HG03175 (cell line): ENCODE data around the gene MLST8.

Source experiments
- ATAC-seq: cut with Tn5 transposase; IDR thresholded peaks from one replicate; pipeline ENCODE4 v1.9.1; 2021; ENCODE audit warnings: mild to moderate bottlenecking, moderate library complexity; ENCODE audit not compliant: unreplicated experiment

The MLST8 gene

DNA sequence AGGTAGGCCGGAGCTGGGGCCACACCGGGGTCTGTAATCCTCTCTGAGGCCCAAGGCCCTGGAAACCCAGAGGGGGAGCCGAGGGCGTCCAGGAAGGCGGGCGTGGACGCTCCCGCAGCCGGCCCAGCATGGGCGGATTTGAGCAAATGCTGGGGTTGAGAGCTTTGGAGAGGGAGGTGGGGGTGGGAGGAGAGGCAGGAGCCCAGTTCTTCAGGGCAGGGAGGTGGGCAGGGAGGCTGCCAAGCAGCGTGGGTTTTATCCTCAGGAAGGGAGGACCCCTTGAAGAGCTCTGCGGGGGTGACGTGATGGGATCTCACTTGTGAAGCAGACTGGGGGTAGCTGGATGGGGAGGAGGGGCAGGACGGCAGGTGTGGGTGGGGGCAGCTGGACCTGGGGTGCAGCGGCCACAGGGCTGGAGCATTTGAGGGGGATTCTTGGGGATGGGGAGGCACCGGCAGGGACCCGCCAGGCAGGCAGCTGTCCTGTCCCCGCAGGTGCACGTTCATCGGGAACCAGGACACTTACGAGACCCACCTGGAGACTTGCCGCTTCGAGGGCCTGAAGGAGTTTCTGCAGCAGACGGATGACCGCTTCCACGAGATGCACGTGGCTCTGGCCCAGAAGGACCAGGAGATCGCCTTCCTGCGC is 32.4 kb upstream of the MLST8 start:
- ATAC-seq: no peak

DNA sequence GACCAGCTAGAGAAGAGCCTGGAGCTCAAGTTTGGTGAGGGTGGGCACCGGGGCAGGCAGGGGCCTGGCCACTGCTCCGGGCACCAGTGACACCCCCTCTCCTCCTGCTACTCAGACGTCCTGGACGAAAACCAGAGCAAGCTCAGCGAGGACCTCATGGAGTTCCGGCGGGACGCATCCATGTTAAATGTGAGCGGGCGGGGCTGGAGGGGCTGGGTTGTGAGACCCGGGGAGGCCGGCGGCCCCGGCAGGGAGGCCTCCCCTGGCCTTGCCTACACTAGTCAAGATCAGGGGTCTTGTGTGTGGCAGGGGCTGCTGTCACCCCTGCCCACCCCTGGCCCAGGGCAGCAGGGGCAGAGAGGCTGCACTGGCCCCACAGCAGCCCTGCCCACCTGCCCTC is 31.9 kb upstream of the MLST8 start:
- no peak for ATAC-seq

DNA sequence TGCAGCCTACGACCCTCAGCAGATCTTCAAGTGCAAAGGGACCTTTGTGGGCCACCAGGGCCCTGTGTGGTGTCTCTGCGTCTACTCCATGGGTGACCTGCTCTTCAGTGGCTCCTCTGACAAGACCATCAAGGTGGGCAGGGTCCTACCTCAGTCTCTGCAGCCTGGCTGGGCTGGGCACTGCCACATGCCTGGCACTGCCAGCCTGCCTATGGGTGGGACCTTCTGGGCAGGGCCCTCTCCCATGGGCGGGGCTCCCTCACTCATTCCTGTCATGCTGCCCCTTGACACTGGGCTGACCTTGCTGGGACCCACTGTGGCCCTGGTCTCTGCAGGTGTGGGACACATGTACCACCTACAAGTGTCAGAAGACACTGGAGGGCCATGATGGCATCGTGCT is 31.3 kb upstream of the MLST8 start:
- no peak for ATAC-seq

DNA sequence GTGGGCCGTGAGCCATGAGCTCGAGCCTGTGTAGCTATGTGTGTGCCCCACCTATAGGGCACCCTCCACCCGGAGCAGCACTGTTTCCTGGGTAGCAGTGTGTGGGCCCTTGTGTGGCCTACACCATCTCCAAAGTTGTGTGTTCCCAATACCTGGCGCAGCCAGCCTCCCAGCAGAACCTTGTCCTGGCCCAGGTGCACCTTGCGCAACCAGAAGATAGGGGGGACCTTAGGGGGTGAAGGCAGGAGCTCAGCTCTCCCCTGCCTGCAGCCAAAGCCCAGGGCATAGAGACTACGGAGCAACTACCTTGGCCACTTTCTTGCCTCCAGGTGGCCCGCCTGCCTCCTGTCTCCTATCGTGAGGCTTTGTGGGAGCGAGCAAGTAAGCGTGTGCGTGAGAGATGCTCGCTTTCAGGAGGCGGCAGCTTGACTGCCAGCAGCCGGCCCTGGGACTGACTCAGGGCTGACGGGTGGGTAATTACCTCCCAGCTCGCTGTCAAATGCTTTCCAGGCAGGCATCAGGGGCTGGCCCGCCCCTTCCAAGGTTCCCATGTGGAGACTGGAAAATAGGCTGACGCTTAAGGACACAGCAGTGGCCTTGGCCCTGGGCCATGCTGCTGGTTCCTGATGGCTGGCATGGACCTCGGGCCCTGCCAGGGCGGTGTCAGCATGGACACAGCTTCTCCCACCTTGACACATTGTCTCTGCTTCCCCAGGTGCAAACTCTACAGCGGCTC is 30.7 kb upstream of the MLST8 start:
- ATAC-seq: no peak

DNA sequence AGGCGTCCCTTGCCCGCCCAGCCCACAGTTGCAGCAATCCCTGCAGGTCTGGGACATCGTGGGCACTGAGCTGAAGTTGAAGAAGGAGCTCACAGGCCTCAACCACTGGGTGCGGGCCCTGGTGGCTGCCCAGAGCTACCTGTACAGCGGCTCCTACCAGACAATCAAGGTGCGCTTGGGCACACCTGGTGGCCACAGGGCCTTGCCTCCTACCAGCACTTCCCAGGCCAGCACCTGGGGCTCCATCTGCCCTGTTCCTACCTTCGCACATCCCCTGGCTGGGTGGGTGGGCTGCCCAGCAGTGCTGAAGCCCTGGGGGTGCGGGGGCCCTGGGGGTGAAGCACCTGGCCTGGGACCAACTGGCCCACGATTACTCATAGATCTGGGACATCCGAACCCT is 29.8 kb upstream of the MLST8 start:
- no peak for ATAC-seq

- no peak for ATAC-seq
Measured at GRCh38 chr16:2176047-2176446, 29.2 kb upstream of the MLST8 start.

- no peak for ATAC-seq
Measured at GRCh38 chr16:2177101-2177500, 28.2 kb upstream of the MLST8 start.

- ATAC-seq: no peak
Measured at GRCh38 chr16:2177561-2177960, 27.7 kb upstream of the MLST8 start.

DNA sequence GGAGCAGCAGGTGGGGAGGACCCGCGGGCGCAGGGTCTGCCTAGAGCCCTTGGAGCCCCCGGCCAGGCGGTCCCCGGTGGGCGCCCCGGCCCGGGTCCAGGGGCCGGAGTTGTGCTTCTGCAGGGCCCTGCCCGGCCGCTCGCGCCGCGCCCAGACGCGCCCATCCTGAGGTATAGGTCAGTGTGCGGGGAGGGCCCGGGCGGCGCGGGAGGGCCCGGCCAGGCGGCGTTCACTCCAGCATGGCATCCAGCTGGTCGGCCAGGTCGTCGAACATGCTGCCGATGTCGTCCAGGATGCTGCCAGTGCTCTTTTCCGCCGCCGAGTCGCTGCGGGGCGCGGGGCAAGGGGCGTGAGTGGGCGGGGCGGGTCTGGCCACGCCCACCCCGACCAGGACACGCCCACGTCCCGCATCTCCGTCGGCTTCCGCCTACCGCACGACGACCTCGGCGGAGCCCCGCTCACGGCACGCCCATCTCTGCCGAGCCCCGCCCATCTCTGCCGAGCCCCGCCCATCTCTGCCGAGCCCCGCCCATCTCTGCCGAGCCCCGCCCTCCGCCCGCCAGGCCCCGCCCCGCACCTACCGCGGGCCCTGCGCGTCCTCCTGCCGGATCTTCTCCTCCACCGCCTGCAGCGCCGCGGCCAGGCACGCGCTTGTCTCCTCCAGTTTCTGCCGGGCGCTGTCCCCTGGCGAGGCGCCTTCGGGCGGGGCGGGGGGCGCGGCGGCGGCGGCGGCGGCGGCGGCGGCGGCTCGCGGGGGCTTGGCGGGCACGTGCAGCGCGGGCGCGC is 26.7 kb upstream of the MLST8 start:
- no peak for ATAC-seq

GRCh38 chr16:2179107-2179501 is 26.1 kb upstream of the MLST8 start:
- ATAC-seq: no peak

DNA sequence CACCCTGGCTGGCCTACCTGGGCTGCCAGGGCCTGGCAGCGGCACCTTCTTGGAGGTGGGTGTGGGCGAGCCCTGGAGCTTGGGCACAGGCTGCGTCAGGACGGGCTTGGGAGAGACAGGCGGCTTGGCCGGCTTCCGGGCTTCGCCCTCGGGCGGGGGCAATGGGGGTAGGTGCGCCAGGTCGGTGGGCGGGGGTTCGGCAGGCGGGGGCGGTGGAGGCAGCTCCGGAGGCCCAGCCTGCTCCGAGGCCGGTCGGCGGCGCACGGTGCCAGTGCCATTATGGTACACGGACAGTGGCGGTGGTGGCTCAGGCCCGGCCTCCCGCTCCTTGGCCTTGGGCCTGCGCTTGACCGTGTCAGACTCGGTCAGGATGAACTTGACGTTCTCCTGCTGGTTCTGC is 25.7 kb upstream of the MLST8 start:
- no peak for ATAC-seq

DNA sequence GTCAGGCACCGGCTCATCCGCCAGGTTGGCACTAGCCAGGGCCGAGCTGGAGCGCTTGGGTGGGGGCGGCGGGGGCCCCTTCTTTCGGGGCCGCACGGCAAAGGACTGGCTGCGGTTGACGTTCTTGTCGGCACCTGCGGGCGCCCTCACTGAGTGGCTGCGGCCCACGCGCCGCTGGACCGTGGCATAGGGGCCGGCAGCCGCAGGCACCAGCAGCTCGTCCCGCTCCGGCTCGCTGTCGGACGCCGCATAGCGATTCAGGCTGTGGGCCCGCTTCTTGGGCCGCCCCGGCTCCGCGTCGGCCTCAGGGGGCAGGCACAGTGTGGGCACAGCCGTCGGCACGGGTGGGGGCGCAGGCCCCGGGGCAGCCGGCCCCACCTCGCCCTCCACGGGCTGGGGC is 24.8 kb upstream of the MLST8 start:
- ATAC-seq: no peak

DNA sequence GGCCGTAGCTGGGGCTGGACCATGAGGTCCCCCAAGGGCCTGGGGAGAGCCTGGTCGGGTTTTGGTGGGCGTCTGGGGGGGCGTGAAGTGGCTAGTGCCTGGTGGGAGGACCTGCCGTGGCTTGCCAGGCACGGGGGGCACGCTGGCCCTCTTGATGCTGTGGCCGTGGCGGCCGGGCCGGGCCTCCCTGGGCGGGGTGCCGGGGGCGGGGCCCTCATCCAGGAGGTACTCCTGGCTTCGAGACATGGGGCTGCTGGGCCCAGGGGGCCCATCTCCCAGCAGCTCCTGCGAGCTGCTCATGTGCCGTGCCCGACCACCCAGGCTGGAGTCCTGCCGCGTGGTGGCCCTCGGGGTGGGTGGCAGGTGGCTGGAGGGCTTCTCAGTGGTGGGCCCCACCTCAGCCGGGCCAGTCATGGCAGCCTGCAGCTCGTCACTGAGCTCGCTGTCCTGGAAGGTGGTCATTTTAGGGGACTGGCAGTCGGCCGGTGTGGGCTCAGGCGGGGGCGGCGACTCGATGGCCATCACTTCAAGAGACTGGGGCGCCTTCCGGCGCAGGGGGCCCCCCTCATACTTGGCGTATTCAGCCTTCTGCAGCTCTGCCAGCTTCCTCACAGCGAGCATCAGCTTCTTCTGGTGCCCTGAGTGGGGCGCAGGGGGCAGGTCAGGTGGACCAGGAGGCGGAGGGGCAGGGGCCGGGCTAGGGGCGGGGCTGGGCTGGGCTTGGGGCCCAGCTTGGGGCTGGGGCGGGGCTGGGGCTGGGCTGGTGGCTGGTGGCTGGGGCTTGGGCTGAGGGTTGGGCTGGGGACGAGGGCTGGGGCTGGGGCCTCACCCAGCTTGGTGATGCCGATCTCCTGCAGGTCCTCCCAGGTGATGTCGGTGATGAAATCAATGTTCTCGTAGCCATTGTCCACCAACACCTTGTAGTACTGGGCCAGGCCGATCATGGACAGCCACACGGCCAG is 24.0 kb upstream of the MLST8 start:
- ATAC-seq: no peak

DNA sequence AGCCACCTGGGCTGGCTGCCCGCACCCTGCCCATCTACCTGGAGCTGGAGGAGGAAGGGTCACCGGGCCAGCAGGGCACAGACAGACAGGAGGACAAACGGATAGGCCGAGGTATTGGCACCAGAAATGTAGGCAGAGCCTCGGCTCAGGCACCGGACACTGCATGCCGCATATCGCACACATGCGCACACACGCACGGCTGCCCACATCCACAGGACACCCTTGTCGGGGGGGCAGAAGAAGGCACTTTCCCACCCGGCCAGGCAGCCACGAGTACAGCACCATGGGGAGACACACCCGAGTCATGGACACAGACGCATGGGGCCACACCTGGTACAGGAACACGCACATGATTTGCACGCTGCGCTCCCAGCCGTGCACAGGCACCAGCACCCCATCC is 23.3 kb upstream of the MLST8 start:
- ATAC-seq: no peak

DNA sequence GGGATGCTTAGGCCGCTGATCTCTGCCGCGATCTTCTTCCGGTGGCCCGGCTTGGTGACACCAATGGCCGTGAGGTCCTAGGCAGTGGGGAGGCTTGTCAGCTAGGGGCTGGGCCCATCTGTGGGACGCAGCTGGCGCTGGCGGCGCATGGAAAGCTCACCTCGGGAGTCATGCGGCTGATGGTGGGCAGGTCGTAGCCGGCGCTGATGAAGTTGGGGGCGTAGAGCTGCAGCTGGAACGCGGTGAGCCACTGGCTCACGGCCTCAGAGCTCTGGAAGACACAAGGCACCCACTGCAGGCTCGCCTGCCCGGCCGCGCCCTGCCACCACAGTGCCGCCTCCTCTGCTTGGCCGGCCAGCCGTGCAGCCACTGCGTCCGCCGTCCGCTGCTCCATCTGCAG is 21.6 kb upstream of the MLST8 start:
- ATAC-seq: no peak

DNA sequence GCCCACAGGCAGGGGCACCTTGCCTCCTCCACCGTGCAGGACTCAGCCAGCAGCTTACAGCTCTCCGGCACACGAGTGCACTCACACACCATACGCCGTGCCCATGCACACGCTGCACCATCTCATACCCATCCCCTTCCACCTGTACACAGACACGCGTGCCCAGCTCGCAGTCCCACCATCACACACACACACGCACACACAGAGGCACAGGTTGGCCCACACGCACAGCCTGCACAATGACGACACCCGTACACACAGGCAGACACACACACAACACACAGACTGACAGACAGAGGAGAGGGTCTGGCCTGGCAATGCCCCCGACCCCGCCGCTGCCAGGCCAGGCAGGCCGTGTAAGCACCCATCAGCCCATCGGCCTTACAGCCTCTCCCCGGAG is 20.9 kb upstream of the MLST8 start:
- no peak for ATAC-seq

- ATAC-seq: no peak
Measured at GRCh38 chr16:2184962-2185361, 20.3 kb upstream of the MLST8 start.

DNA sequence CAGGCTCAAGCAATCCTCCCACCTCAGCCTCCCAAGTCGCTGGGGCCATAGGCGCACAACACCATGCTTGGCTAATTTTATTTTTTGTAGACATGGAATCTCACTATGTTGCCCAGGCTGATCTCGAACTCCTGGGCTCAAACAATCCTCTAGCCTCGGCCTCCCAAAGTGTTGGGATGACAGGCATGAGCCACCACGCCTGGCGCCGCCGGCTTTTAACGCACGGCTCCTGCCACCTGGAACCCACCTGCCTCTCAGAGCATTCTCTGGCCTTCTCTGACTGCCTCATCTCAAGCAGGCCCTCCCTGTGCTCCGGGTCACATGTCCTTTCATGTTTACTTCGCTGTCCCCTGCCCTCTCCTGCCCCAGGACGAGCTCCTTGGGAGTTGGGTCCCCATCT is 19.2 kb upstream of the MLST8 start:
- ATAC-seq: no peak

DNA sequence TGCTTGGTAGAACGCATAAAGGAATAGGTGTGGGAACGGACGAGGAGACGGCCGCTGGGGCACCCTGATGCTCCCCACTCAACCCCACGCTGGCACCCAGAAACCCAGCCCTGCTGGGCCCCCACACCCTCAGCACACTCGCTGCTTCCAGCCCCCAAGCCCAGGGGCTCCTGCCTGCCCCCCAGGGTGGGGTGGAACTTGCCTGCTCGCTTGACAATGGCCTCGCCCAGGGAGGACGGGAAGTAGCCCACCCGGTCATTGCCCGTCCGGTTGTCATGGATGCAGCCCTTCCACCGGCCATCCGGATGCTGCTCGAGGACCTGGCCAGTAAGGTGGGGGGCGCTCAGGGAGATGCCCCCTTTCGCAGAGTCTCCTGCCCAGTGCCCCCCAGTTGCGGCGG is 18.7 kb upstream of the MLST8 start:
- ATAC-seq: no peak

DNA sequence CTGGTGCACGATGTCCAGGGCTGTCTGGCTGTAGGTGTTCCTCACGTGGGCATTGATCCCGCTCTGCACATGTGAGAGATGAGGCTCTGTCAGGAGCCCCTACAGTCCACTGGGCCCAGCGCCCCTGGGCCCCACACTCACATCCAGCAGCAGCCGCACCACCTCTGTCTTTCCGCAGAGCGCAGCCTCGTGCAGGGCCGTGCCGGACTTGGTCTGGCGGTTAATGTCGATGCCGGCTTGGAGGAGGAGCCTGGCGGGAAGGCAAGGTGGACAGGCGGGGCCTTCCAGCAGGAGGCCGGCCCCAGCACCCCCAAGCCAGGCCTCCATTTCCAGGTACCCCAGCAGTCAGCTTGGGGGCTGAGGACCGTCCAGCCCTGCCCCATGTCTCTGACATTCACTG is 18.0 kb upstream of the MLST8 start:
- ATAC-seq: no peak

- ATAC-seq: no peak
Measured at GRCh38 chr16:2188395-2188794, 16.9 kb upstream of the MLST8 start.
